ENCODE measurements around the gene C2CD4A. TPM values are rescaled to one million over a fixed set of nuclear protein-coding genes. Genes with fewer than 3 reads are reported as not detected.

C2CD4A gene
- total and polyA plus RNA-seq, 10 of the 15 experiments (the other 5 are each of a cell fraction or from before 2014, with no cell fraction given), result not detected

- intact Hi-C loops (cut with micrococcal nuclease; ENCODE audit: unreplicated experiment) (no loop called here), in situ Hi-C loops (cut with MboI) (no loop called here)
- Histone ChIP-seq H3K27me3 (replicated peaks in 1 of 2; ENCODE audit: control insufficient read depth in 2 of 2, insufficient read depth in 2 of 2, low read length in 1 of 2) (no peaks in the 10 kb centered on the region; a peak in 1 of 4 replicates), H3K9me3 (replicated peaks; ENCODE audit: control insufficient read depth, insufficient read depth, low read length) (no peaks in the 10 kb centered on the region), H3K36me3 (ENCODE audit: control insufficient read depth in 2 of 2, insufficient read depth in 2 of 2, low read length in 1 of 2) (no peaks in the 10 kb centered on the region), H3K79me2 (ENCODE audit: control insufficient read depth, insufficient read depth, low read length) (no peaks in the 10 kb centered on the region), H3K9ac (ENCODE audit: control insufficient read depth, insufficient read depth, low read length) (no peak overlapping the region), H3K27ac (ENCODE audit: control insufficient read depth, insufficient read depth) (no peak overlapping the region), H3K4me2 (ENCODE audit: control insufficient read depth, insufficient read depth) (no peak overlapping the region), H4K20me1 (ENCODE audit: control insufficient read depth, insufficient read depth) (no peaks in the 10 kb centered on the region), H2AFZ (ENCODE audit: control insufficient read depth, low read depth, low read length) (no peak overlapping the region), H3K4me1 (ENCODE audit: control insufficient read depth, insufficient read depth, low read length) (no peaks in the 10 kb centered on the region), H3K4me3 (no peak overlapping the region)
- ChIA-PET RAD21 (ENCODE audit: unreplicated experiment) (no interaction called here), POLR2A (no interaction called here), CTCF (interaction anchor here (0.5 to 1.2 kb wide), 2 partner anchors 10 to 17 kb away, joined by 4 read pairs; no protein-coding TSS in a partner anchor), SMC1A (ENCODE audit: uncharacterized antibody, unreplicated experiment) (interaction anchor here (1.0 kb wide), 1 partner anchor 8 kb away, joined by 3 read pairs; no protein-coding TSS in a partner anchor)
- ATAC-seq (no peak), DNase-seq (ENCODE audit: low read depth, low spot score) (no peak), FAIRE-seq (no peak)
- WGBS (ENCODE audit: insufficient coverage, insufficient replicate concordance, low lambda C conversion rate, missing lambda C conversion rate), result 64% methylated on average over 7 of the region's 7 CpGs
- BruUV-seq (replicated peaks), result no TSS peak
- TF ChIP-seq MLLT1 (IDR thresholded peaks at IDR 0.05) (no peak), CBX3 (IDR thresholded peaks at IDR 0.05; ENCODE audit: borderline replicate concordance, low read depth) (no peak), KAT2A (conservative IDR thresholded peaks at IDR 0.05; ENCODE audit: control insufficient read depth, low read depth, low read length) (no peak), CTCF (IDR thresholded peaks at IDR 0.05 in 2 of 3, conservative IDR thresholded peaks at IDR 0.05 in 1 of 3; ENCODE audit: control insufficient read depth in 2 of 3, extremely low read depth in 1 of 3, insufficient read depth in 1 of 3, low read depth in 3 of 3, low read length in 3 of 3) (no peak), RFX5 (IDR thresholded peaks at IDR 0.05; ENCODE audit: low read depth, low read length) (no peak), POLR2AphosphoS2 (IDR thresholded peaks at IDR 0.05; ENCODE audit: low read depth, low read length) (no peak), GATAD2B (conservative IDR thresholded peaks at IDR 0.05; ENCODE audit: low read depth) (no peak)
- TF ChIP-seq, protein P1, sequence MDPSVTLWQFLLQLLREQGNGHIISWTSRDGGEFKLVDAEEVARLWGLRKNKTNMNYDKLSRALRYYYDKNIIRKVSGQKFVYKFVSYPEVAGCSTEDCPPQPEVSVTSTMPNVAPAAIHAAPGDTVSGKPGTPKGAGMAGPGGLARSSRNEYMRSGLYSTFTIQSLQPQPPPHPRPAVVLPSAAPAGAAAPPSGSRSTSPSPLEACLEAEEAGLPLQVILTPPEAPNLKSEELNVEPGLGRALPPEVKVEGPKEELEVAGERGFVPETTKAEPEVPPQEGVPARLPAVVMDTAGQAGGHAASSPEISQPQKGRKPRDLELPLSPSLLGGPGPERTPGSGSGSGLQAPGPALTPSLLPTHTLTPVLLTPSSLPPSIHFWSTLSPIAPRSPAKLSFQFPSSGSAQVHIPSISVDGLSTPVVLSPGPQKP (IDR thresholded peaks at IDR 0.05; ENCODE audit: low read depth, low read length), result no peak
Observed at GRCh38 chr15:62090988-62091387, 24.2 kb downstream of the C2CD4A start.

Data from GM12878 (cell line).